ENCODE data around the gene BAG3.

- TF ChIP-seq CTCF (IDR thresholded peaks at IDR 0.05) (no peak), POLR2AphosphoS5 (IDR thresholded peaks at IDR 0.05) (no peak), POLR2A (IDR thresholded peaks at IDR 0.05) (no peak), EP300 (IDR thresholded peaks at IDR 0.05) (no peak)
Measured at GRCh38 chr10:119611433-119611832, 39.7 kb upstream of the BAG3 start.
